ENCODE data around the gene LYRM1. TPM values are rescaled to one million over a fixed set of nuclear protein-coding genes. Genes with fewer than 3 reads are reported as not detected.
"Not testable (repeated sequence)": the region's sequence is repeated elsewhere in the genome, so short reads cannot be mapped to it uniquely, and the experiment has no call there.

LYRM1 gene
- polyA plus RNA-seq, 1 donor from 2014 or later, result 125 TPM

DNA sequence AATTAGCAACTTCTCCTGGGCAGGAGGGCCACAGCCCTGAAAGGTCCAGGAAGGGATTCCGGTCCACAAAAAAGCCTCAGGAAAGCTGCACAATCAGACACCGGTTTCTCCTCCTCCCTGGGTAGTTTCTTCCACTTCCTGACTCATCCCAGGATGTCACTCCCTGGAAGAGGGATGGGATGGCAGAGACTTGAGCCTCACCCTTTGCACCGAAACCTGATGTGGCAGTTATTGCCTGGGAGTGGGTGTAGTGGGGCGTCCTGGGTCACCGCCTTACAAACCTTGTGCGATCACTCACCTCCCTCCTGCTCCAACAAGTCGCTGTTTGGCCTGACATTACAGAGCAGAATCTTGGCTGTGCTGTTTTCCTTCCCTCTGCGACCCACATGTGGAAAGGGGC is 70.8 kb downstream of the LYRM1 start:
- no peak overlapping the region for H3K27ac ChIP-seq (ENCODE audit: low read length)
- H3K9me3 ChIP-seq (ENCODE audit: low read length), result no peaks in the 10 kb centered on the region
- H4K20me1 ChIP-seq (ENCODE audit: insufficient read depth), result no peaks in the 10 kb centered on the region
- no peaks in the 10 kb centered on the region for H3K9me2 ChIP-seq (ENCODE audit: insufficient read depth, low read length)
- no peak overlapping the region for H3K9ac ChIP-seq (ENCODE audit: low read length)
- H3K27me3 ChIP-seq (ENCODE audit: insufficient read depth, low read depth, low read length), result no peaks in the 10 kb centered on the region
- no peaks in the 10 kb centered on the region for H3K36me3 ChIP-seq (ENCODE audit: insufficient read depth, low read length)
- H3K4me3 ChIP-seq (ENCODE audit: low read length), result no peak overlapping the region
- TF ChIP-seq, protein P1, sequence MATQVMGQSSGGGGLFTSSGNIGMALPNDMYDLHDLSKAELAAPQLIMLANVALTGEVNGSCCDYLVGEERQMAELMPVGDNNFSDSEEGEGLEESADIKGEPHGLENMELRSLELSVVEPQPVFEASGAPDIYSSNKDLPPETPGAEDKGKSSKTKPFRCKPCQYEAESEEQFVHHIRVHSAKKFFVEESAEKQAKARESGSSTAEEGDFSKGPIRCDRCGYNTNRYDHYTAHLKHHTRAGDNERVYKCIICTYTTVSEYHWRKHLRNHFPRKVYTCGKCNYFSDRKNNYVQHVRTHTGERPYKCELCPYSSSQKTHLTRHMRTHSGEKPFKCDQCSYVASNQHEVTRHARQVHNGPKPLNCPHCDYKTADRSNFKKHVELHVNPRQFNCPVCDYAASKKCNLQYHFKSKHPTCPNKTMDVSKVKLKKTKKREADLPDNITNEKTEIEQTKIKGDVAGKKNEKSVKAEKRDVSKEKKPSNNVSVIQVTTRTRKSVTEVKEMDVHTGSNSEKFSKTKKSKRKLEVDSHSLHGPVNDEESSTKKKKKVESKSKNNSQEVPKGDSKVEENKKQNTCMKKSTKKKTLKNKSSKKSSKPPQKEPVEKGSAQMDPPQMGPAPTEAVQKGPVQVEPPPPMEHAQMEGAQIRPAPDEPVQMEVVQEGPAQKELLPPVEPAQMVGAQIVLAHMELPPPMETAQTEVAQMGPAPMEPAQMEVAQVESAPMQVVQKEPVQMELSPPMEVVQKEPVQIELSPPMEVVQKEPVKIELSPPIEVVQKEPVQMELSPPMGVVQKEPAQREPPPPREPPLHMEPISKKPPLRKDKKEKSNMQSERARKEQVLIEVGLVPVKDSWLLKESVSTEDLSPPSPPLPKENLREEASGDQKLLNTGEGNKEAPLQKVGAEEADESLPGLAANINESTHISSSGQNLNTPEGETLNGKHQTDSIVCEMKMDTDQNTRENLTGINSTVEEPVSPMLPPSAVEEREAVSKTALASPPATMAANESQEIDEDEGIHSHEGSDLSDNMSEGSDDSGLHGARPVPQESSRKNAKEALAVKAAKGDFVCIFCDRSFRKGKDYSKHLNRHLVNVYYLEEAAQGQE (IDR thresholded peaks at IDR 0.05; ENCODE audit: borderline replicate concordance), result no peak
- TF ChIP-seq MXI1 (conservative IDR thresholded peaks at IDR 0.05; ENCODE audit: poor library complexity, severe bottlenecking) (no peak), SMC3 (conservative IDR thresholded peaks at IDR 0.05; ENCODE audit: poor library complexity) (no peak), RAD21 (conservative IDR thresholded peaks at IDR 0.05) (no peak), EZH2 (IDR thresholded peaks at IDR 0.05; ENCODE audit: borderline replicate concordance, insufficient read depth, low read length, poor library complexity, severe bottlenecking) (no peak), TAF1 (IDR thresholded peaks at IDR 0.05; ENCODE audit: low read depth) (no peak)
- TF ChIP-seq, protein P2, sequence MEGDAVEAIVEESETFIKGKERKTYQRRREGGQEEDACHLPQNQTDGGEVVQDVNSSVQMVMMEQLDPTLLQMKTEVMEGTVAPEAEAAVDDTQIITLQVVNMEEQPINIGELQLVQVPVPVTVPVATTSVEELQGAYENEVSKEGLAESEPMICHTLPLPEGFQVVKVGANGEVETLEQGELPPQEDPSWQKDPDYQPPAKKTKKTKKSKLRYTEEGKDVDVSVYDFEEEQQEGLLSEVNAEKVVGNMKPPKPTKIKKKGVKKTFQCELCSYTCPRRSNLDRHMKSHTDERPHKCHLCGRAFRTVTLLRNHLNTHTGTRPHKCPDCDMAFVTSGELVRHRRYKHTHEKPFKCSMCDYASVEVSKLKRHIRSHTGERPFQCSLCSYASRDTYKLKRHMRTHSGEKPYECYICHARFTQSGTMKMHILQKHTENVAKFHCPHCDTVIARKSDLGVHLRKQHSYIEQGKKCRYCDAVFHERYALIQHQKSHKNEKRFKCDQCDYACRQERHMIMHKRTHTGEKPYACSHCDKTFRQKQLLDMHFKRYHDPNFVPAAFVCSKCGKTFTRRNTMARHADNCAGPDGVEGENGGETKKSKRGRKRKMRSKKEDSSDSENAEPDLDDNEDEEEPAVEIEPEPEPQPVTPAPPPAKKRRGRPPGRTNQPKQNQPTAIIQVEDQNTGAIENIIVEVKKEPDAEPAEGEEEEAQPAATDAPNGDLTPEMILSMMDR (IDR thresholded peaks at IDR 0.05; ENCODE audit: poor library complexity, severe bottlenecking), result no peak
- no peaks in the 10 kb centered on the region for H3F3A ChIP-seq (ENCODE audit: insufficient read depth, low read length, poor library complexity, severe bottlenecking)
- no peaks in the 10 kb centered on the region for H3K79me2 ChIP-seq (replicated peaks; ENCODE audit: insufficient read depth, low read length)
- H2AFZ ChIP-seq (ENCODE audit: low read depth, low read length), result no peak overlapping the region
- no peak overlapping the region for H3K4me2 ChIP-seq (ENCODE audit: low read length)

DNA sequence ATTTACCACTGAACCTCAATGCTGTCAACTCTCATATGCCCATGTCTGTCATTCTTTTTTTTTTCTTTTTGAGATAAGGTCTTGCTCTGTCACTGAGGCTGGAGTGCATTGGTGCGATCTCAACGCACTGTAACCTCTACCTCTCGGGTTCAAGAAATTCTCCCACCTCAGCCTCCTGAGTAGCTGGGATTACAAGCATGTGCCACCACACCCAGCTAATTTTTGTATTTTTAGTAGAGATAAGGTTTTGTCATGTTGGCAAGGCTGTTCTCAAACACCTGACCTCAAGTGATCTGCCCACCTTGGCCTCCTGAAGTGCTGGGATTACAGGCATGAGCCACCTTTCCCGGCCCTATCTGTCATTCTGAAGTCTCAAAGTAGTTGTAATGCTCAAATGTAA is 72.6 kb downstream of the LYRM1 start:
- not testable (repeated sequence) for H4K20me1 ChIP-seq (ENCODE audit: insufficient read depth); H3K9me2 ChIP-seq (ENCODE audit: insufficient read depth, low read length); H3K27ac ChIP-seq (ENCODE audit: low read length); H3K36me3 ChIP-seq (ENCODE audit: insufficient read depth, low read length); H3K9ac ChIP-seq (ENCODE audit: low read length); H3K27me3 ChIP-seq (ENCODE audit: insufficient read depth, low read depth, low read length); H2AFZ ChIP-seq (ENCODE audit: low read depth, low read length); H3K79me2 ChIP-seq (replicated peaks; ENCODE audit: insufficient read depth, low read length); H3K9me3 ChIP-seq (ENCODE audit: low read length); H3K4me3 ChIP-seq (ENCODE audit: low read length); H3F3A ChIP-seq (ENCODE audit: insufficient read depth, low read length, poor library complexity, severe bottlenecking); H3K4me2 ChIP-seq (ENCODE audit: low read length)

Other genes starting within 250 kb of the LYRM1 start
- gene ACSM1, start 203.1 kb upstream of the LYRM1 start, polyA plus RNA-seq, result not detected in 2 replicates
- 53.6 and 57.1 TPM in 2 replicates for gene THUMPD1, start 159.0 kb upstream of the LYRM1 start, polyA plus RNA-seq
- 0.57 TPM in 1 of 2 replicates, not detected in the other for gene ACSM3, start 136.8 kb upstream of the LYRM1 start, polyA plus RNA-seq
- gene ERI2, start 94.3 kb upstream of the LYRM1 start, polyA plus RNA-seq, result 17.0 and 46.9 TPM in 2 replicates
- 8.0 and 11.2 TPM in 2 replicates for gene REXO5, start 94.2 kb upstream of the LYRM1 start, polyA plus RNA-seq
- 9.2 and 11.5 TPM in 2 replicates for gene DCUN1D3, start 413 bp upstream of the LYRM1 start, polyA plus RNA-seq

All from neural cell (in vitro differentiated cells).